T-helper 2 cell treated with Interferon-gamma antibody and Interleukin-4, amounts not matched to agents 5 μg/mL and 100 μg/mL, for 36 hours (primary cell): ENCODE results near the gene TMEM200C.
A peak's percentile ranks its signal among the peaks of the same experiment; 100 is the strongest.

Source experiments
- DNase-seq: peaks from one replicate; pipeline ENCODE4 v3.0.0; 2021; ENCODE audit warnings: low spot score
- H3K27ac Mint-ChIP-seq: one replicate; pipeline ENCODE4 v1.8.0; 2021; ENCODE audit warnings: mild to moderate bottlenecking, mixed read lengths
- H3K27me3 Mint-ChIP-seq: one replicate; pipeline ENCODE4 v1.8.0; 2021; ENCODE audit warnings: low read depth, mixed read lengths
- H3K36me3 Mint-ChIP-seq: one replicate; pipeline ENCODE4 v1.8.0; 2021; ENCODE audit warnings: low read depth, mixed read lengths
- H3K4me1 Mint-ChIP-seq: one replicate; pipeline ENCODE4 v1.8.0; 2021; ENCODE audit warnings: low read depth, mixed read lengths
- H3K4me3 Mint-ChIP-seq: one replicate; pipeline ENCODE4 v1.8.0; 2022; ENCODE audit warnings: mild to moderate bottlenecking, moderate library complexity, mixed read lengths
- H3K9me3 Mint-ChIP-seq: one replicate; pipeline ENCODE4 v1.8.0; 2021; ENCODE audit warnings: mixed read lengths

The TMEM200C gene

GRCh38 chr18:5903386-5903785 lies 8.1 kb upstream of the TMEM200C start:
- Mint-ChIP-seq H3K27me3 (peaks cover 29% of the 10 kb centered on the region), H3K4me3 (no peak overlapping the region), H3K27ac (no peak overlapping the region), H3K9me3 (no peaks in the 10 kb centered on the region), H3K4me1 (no peaks in the 10 kb centered on the region), H3K36me3 (no peaks in the 10 kb centered on the region)
- no peak for DNase-seq

GRCh38 chr18:5900262-5900661 lies 4.9 kb upstream of the TMEM200C start:
- DNase-seq: no peak
- Mint-ChIP-seq H3K36me3 (no peaks in the 10 kb centered on the region), H3K4me3 (no peak overlapping the region), H3K27me3 (peaks cover 55% of the 10 kb centered on the region), H3K9me3 (no peaks in the 10 kb centered on the region), H3K4me1 (no peaks in the 10 kb centered on the region), H3K27ac (no peak overlapping the region)

GRCh38 chr18:5899835-5900234 lies 4.5 kb upstream of the TMEM200C start:
- peaks cover 54% of the 10 kb centered on the region for H3K27me3 Mint-ChIP-seq
- no peak overlapping the region for H3K27ac Mint-ChIP-seq
- H3K36me3 Mint-ChIP-seq: no peaks in the 10 kb centered on the region
- DNase-seq: no peak
- H3K9me3 Mint-ChIP-seq: no peaks in the 10 kb centered on the region
- no peaks in the 10 kb centered on the region for H3K4me1 Mint-ChIP-seq
- H3K4me3 Mint-ChIP-seq: no peak overlapping the region

GRCh38 chr18:5895876-5896740 lies 786 bp upstream of the TMEM200C start:
- Mint-ChIP-seq H3K9me3 (no peaks in the 10 kb centered on the region), H3K27ac (no peak overlapping the region), H3K27me3 (peaks cover 82% of the 10 kb centered on the region), H3K4me1 (peaks cover 2% of the 10 kb centered on the region), H3K36me3 (no peaks in the 10 kb centered on the region), H3K4me3 (no peak overlapping the region)
- no peak for DNase-seq

GRCh38 chr18:5894611-5895298 lies 567 bp downstream of the TMEM200C start:
- Mint-ChIP-seq H3K9me3 (no peaks in the 10 kb centered on the region), H3K27ac (no peak overlapping the region), H3K4me1 (peaks cover 2% of the 10 kb centered on the region), H3K36me3 (no peaks in the 10 kb centered on the region), H3K27me3 (peaks cover 77% of the 10 kb centered on the region), H3K4me3 (no peak overlapping the region)
- DNase-seq: no peak

- peaks cover 77% of the 10 kb centered on the region for H3K27me3 Mint-ChIP-seq
- no peaks in the 10 kb centered on the region for H3K36me3 Mint-ChIP-seq
- H3K27ac Mint-ChIP-seq: no peak overlapping the region
- H3K4me1 Mint-ChIP-seq: peaks cover 2% of the 10 kb centered on the region
- DNase-seq: no peak
- no peaks in the 10 kb centered on the region for H3K9me3 Mint-ChIP-seq
- H3K4me3 Mint-ChIP-seq: no peak overlapping the region
These were observed 1.2 kb downstream of the TMEM200C start for GRCh38 chr18:5893956-5894610.

GRCh38 chr18:5892823-5893431 lies 2.4 kb downstream of the TMEM200C start:
- H3K27me3 Mint-ChIP-seq: peaks cover 77% of the 10 kb centered on the region
- H3K36me3 Mint-ChIP-seq: no peaks in the 10 kb centered on the region
- no peaks in the 10 kb centered on the region for H3K9me3 Mint-ChIP-seq
- no peak overlapping the region for H3K4me3 Mint-ChIP-seq
- H3K4me1 Mint-ChIP-seq: peaks cover 2% of the 10 kb centered on the region
- H3K27ac Mint-ChIP-seq: no peak overlapping the region
- DNase-seq: no peak

GRCh38 chr18:5891854-5892215 lies 3.5 kb downstream of the TMEM200C start:
- Mint-ChIP-seq H3K4me3 (peak overlapping the region; percentile 48), H3K4me1 (peaks cover 2% of the 10 kb centered on the region)

GRCh38 chr18:5891184-5891853 lies 4.0 kb downstream of the TMEM200C start:
- Mint-ChIP-seq H3K9me3 (no peaks in the 10 kb centered on the region), H3K4me1 (peaks cover 2% of the 10 kb centered on the region), H3K27me3 (peaks cover 70% of the 10 kb centered on the region), H3K4me3 (peak overlapping the region; percentile 48), H3K36me3 (no peaks in the 10 kb centered on the region), H3K27ac (no peak overlapping the region)
- no peak for DNase-seq

More at GRCh38 chr18:5891854-5892215, 3.5 kb downstream of the TMEM200C start:
- H3K36me3 Mint-ChIP-seq: no peaks in the 10 kb centered on the region
- peaks cover 76% of the 10 kb centered on the region for H3K27me3 Mint-ChIP-seq
- no peak for DNase-seq
- H3K9me3 Mint-ChIP-seq: no peaks in the 10 kb centered on the region
- no peak overlapping the region for H3K27ac Mint-ChIP-seq

- H3K27me3 Mint-ChIP-seq: peaks cover 64% of the 10 kb centered on the region
- H3K36me3 Mint-ChIP-seq: no peaks in the 10 kb centered on the region
- peak; percentile 7 for DNase-seq
- peaks cover 2% of the 10 kb centered on the region for H3K4me1 Mint-ChIP-seq
- no peak overlapping the region for H3K4me3 Mint-ChIP-seq
- H3K27ac Mint-ChIP-seq: no peak overlapping the region
- H3K9me3 Mint-ChIP-seq: no peaks in the 10 kb centered on the region
These were observed 4.8 kb downstream of the TMEM200C start for GRCh38 chr18:5890331-5891183.

- H3K4me3 Mint-ChIP-seq: no peak overlapping the region
- H3K27me3 Mint-ChIP-seq: peaks cover 43% of the 10 kb centered on the region
- H3K27ac Mint-ChIP-seq: no peak overlapping the region
These were observed 10.0 kb downstream of the TMEM200C start for GRCh38 chr18:5885361-5885760.

GRCh38 chr18:5884375-5884774 lies 10.9 kb downstream of the TMEM200C start:
- DNase-seq: no peak
- Mint-ChIP-seq H3K9me3 (no peaks in the 10 kb centered on the region), H3K36me3 (no peaks in the 10 kb centered on the region), H3K4me3 (no peak overlapping the region), H3K27ac (no peak overlapping the region), H3K4me1 (no peaks in the 10 kb centered on the region), H3K27me3 (peaks cover 34% of the 10 kb centered on the region)

More at GRCh38 chr18:5885361-5885760, 10.0 kb downstream of the TMEM200C start:
- Mint-ChIP-seq H3K4me1 (no peaks in the 10 kb centered on the region), H3K36me3 (no peaks in the 10 kb centered on the region), H3K9me3 (no peaks in the 10 kb centered on the region)
- DNase-seq: no peak

GRCh38 chr18:5879479-5879882 lies 15.8 kb downstream of the TMEM200C start:
- H3K36me3 Mint-ChIP-seq: no peaks in the 10 kb centered on the region
- peaks cover 7% of the 10 kb centered on the region for H3K27me3 Mint-ChIP-seq
- H3K27ac Mint-ChIP-seq: no peak overlapping the region
- no peak overlapping the region for H3K4me3 Mint-ChIP-seq
- H3K4me1 Mint-ChIP-seq: no peaks in the 10 kb centered on the region
- DNase-seq: no peak
- no peaks in the 10 kb centered on the region for H3K9me3 Mint-ChIP-seq
